Endothelial cell (in vitro differentiated cells): ENCODE measurements around the gene P3R3URF. TPM values are rescaled to one million over a fixed set of nuclear protein-coding genes. Genes with fewer than 3 reads are reported as not detected.
"Not testable (repeated sequence)": the region's sequence is repeated elsewhere in the genome, so short reads cannot be mapped to it uniquely, and the experiment has no call there.

Experiments
- DNase-seq: peaks from one replicate; pipeline ENCODE4 v3.0.0; 2021; ENCODE audit warnings: low spot score
- H3K27ac Mint-ChIP-seq: one replicate; pipeline ENCODE4 v1.8.0; 2021; ENCODE audit warnings: mixed read lengths, inconsistent platforms; ENCODE audit not compliant: unreplicated experiment
- H3K27me3 Mint-ChIP-seq: one replicate; pipeline ENCODE4 v1.8.0; 2021; ENCODE audit warnings: mild to moderate bottlenecking, moderate library complexity, mixed read lengths, inconsistent platforms; ENCODE audit not compliant: unreplicated experiment
- H3K36me3 Mint-ChIP-seq: one replicate; pipeline ENCODE4 v1.8.0; 2021; ENCODE audit warnings: mild to moderate bottlenecking, low read depth, mixed read lengths, inconsistent platforms; ENCODE audit not compliant: unreplicated experiment
- H3K4me1 Mint-ChIP-seq: one replicate; pipeline ENCODE4 v1.8.0; 2021; ENCODE audit warnings: mild to moderate bottlenecking, mixed read lengths, inconsistent platforms; ENCODE audit not compliant: unreplicated experiment
- H3K4me3 Mint-ChIP-seq: one replicate; pipeline ENCODE4 v1.8.0; 2021; ENCODE audit warnings: mild to moderate bottlenecking, mixed read lengths, inconsistent platforms; ENCODE audit not compliant: unreplicated experiment
- H3K9me3 Mint-ChIP-seq: one replicate; pipeline ENCODE4 v1.8.0; 2021; ENCODE audit warnings: mixed read lengths, inconsistent platforms; ENCODE audit not compliant: unreplicated experiment
- long read RNA-seq: library from polyadenylated mRNA; unstranded; transcript quantifications from one replicate; pipeline ENCODE4 v2.0.0, GENCODE V29; 2020; ENCODE audit not compliant: unreplicated experiment
- total RNA-seq: library from RNA; stranded (reverse); fragmentation: NEBNext Ultra II Directional; extraction: Animal tissue kit (Norgen Biotek cat#: 25700); gene quantifications from one replicate; pipeline ENCODE4 v1.2.1, GENCODE V29; 2021; ENCODE audit not compliant: unreplicated experiment
- TF ChIP-seq, protein P1 (sequence below): fragments of 200-600 bp; sonication (generic); IDR thresholded peaks from one replicate; pipeline ENCODE4 v1.5.0; 2021; ENCODE audit warnings: antibody characterized with exemption; ENCODE audit not compliant: unreplicated experiment

The P3R3URF gene
- not detected for total RNA-seq
- long read RNA-seq, result 0 reads

DNA sequence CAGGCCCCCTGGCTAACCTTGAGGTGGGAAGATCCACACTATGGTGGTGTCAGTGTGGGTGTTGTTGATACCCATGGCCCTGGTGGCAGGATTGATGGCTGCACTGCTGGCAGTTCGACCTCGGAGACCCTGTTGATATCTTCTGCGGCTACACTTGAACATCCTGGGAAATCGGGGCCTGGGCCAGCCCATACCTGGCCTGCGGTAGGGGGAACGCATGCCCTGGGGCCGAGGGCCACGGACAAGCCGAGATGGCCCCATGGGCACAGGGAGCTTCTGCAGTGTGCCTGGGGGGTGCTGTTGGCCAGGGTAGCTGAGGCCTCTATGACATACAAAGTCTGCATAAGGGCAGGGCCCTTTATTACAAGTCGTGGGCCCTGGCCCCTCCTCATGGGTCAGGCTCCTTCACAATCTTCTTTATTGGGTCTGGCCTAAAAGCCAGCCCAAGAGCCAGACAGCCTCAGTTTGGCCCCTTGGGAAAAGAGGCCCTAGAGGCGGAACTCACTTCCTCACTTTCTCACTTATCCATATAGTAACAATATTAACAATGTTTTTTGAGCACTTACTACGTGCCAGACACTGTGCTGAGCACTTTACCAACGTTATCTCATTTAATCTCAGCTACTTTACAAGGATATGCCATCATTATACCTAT lies at the start of gene P3R3URF:
Gene P3R3URF, minus strand, starts transcription at position 278 of the 655 bp plus-strand sequence. Its CDS starts 17 bp downstream, at position 261.
- Mint-ChIP-seq H3K27me3 (peaks cover 4% of the 10 kb centered on the region), H3K36me3 (peaks cover 7% of the 10 kb centered on the region), H3K4me1 (peaks cover 3% of the 10 kb centered on the region), H3K9me3 (no peaks in the 10 kb centered on the region), H3K4me3 (no peak within 1 kb of the TSS), H3K27ac (no peak within 1 kb of the TSS)
- TF ChIP-seq, protein P1, sequence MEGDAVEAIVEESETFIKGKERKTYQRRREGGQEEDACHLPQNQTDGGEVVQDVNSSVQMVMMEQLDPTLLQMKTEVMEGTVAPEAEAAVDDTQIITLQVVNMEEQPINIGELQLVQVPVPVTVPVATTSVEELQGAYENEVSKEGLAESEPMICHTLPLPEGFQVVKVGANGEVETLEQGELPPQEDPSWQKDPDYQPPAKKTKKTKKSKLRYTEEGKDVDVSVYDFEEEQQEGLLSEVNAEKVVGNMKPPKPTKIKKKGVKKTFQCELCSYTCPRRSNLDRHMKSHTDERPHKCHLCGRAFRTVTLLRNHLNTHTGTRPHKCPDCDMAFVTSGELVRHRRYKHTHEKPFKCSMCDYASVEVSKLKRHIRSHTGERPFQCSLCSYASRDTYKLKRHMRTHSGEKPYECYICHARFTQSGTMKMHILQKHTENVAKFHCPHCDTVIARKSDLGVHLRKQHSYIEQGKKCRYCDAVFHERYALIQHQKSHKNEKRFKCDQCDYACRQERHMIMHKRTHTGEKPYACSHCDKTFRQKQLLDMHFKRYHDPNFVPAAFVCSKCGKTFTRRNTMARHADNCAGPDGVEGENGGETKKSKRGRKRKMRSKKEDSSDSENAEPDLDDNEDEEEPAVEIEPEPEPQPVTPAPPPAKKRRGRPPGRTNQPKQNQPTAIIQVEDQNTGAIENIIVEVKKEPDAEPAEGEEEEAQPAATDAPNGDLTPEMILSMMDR, result no peak
- no peak for DNase-seq

GRCh38 chr1:46224966-46225365 lies 48.7 kb upstream of the P3R3URF start:
- Mint-ChIP-seq H3K27me3 (peaks cover 7% of the 10 kb centered on the region), H3K27ac (no peak overlapping the region), H3K36me3 (no peaks in the 10 kb centered on the region), H3K9me3 (no peaks in the 10 kb centered on the region), H3K4me3 (no peak overlapping the region), H3K4me1 (peaks cover 17% of the 10 kb centered on the region)
- no peak for DNase-seq
- TF ChIP-seq, protein P1, result no peak

GRCh38 chr1:46223472-46223943 lies 47.2 kb upstream of the P3R3URF start:
- DNase-seq, result peak; percentile 56
- H3K36me3 Mint-ChIP-seq, result no peaks in the 10 kb centered on the region
- TF ChIP-seq, protein P1, result peak; percentile 87
- no peaks in the 10 kb centered on the region for H3K9me3 Mint-ChIP-seq
- H3K4me1 Mint-ChIP-seq, result peaks cover 17% of the 10 kb centered on the region
- H3K4me3 Mint-ChIP-seq, result no peak overlapping the region
- no peak overlapping the region for H3K27ac Mint-ChIP-seq
- H3K27me3 Mint-ChIP-seq, result peaks cover 10% of the 10 kb centered on the region

DNA sequence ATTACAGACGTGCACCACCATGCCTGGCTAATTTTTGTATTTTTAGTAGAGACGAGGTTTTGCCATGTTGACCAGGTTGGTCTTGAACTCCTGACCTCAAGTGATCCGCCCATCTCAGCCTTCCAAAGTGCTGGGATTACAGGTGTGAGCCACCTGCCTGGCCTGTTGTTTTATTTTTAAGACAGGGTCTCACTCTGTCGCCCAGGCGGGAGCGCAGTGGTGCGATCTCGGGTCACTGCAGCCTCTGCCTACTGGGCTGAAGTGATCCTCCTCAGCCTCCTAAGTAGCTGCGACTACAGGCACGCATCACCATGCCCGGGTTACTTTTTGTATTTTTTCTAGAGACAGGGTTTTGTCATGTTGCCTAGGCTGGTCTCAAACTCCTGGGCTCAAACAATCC lies 46.8 kb upstream of the P3R3URF start:
- not testable (repeated sequence) for H3K4me3 Mint-ChIP-seq, H3K36me3 Mint-ChIP-seq, H3K27ac Mint-ChIP-seq, H3K9me3 Mint-ChIP-seq, DNase-seq
- peaks cover 17% of the 10 kb centered on the region for H3K4me1 Mint-ChIP-seq
- peaks cover 10% of the 10 kb centered on the region for H3K27me3 Mint-ChIP-seq

DNA sequence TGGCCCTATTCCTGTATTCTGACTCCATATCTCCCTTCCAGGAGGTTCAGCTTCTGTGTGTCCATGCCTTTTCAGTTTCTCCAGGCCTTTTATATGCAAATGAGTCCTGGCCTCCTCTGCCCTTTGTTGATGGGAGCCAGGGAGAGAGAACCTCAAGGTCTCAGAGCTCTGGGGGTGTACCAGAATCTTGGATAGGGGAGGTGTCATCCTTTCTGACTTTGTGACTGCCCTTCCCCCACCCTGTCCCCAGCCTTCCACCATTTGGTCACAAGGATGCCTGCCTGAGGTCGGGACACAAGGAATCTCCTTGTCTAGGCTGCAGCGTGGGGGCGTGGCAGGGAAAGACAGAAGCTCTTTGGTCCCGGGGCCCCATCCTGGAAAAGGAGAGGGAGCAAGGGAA lies 45.5 kb upstream of the P3R3URF start:
- DNase-seq, result no peak
- peaks cover 17% of the 10 kb centered on the region for H3K4me1 Mint-ChIP-seq
- H3K4me3 Mint-ChIP-seq, result no peak overlapping the region
- TF ChIP-seq, protein P1, result no peak
- H3K27me3 Mint-ChIP-seq, result peaks cover 10% of the 10 kb centered on the region
- H3K36me3 Mint-ChIP-seq, result no peaks in the 10 kb centered on the region
- no peak overlapping the region for H3K27ac Mint-ChIP-seq
- H3K9me3 Mint-ChIP-seq, result no peaks in the 10 kb centered on the region
